EH (cell line): ENCODE measurements around the gene PHF19.

Experiments used
- DNase-seq: peaks from one replicate; pipeline ENCODE4 v3.0.0-alpha.2; 2015; ENCODE audit warnings: low read depth

PHF19 gene

GRCh38 chr9:120913647-120914264, 36.8 kb upstream of the PHF19 start:
- peak; percentile 23 for DNase-seq

- DNase-seq, result no peak
Measured at GRCh38 chr9:120912958-120913646, 36.1 kb upstream of the PHF19 start.

DNA sequence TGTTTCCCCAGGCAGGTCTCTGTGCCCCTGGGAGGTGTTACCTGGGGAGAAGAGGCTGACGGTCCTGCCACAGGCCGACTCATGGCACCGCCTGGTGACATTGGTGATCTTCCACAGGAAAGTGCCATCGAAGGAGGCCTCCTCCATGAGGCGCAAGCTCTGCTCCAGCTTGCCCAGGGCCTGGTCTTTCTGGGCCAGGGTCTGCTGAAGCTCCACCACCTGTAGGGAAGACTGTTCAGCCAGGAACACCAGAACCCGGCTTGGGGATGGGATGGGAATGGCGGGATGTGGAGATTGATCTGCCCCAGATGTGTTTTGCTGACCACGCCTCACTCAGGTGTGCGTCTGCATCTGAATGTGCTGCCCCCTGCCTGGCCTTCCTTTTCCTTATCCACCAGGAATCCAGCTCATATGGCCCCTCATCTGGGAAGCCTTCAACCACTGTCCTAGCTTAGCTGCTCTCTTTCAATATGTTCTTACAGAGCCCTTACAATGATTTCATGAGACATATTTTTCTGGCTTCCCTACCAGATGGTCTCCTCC, 34.4 kb upstream of the PHF19 start:
- no peak for DNase-seq

GRCh38 chr9:120910643-120911042, 33.7 kb upstream of the PHF19 start:
- no peak for DNase-seq

DNA sequence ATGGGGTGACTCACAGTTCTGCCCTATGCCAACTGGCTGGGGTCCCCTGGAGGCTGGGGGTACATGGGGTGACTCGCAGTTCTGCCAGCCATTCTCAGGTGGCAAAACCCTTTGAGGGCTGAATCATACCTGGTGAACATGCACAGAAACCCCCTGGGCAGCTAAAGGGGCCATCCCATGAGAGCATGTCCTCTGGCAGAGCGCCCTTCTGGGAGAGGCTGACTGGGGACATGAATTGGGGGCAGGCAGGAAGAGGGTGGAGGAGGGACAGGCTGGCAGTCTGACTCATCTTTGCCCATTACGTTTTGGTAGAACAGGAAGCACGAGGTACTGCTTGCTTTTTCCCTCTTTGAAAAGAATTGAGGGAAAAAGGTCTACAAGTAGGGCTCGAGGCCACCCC, 32.9 kb upstream of the PHF19 start:
- no peak for DNase-seq

DNA sequence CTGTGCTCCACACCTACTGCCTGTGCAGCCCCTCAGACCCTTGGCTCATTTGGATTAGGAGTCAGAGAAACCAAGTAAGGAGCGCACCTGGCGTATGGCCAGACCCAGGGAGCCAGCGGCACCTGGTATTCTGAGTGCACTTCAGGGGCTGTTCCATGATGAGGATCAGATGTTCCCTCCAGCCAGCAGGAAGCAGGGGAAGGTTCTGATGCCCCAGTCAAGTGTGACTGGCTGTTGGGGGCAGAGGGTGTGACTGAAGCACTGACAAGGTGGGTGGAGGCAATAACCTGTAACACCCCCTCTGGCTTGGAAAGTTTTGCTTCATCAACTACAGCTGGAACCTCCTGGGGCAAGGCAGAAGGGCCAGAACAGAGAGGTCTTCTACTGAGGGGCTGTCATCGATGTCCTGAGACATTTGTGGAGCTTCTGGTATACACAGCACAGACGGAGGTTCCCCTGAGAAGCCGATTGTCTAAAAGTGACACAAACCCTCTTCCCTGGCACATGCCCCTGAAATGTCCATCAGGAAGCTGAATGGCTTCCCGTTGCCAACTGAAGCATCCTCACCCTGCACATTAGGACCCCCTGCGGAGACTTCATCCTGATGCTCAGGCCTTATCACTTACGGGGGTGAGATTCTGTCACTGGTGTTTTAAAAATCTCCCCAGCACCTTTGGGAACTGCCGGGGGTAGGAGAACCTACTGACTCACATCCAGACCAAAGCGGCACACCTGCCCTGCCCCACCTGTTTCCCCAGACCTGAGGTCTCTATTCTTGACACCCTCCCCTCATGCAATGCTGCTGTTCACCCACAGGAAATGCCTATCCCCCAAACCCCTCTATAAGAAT, 28.6 kb upstream of the PHF19 start:
- no peak for DNase-seq

DNA sequence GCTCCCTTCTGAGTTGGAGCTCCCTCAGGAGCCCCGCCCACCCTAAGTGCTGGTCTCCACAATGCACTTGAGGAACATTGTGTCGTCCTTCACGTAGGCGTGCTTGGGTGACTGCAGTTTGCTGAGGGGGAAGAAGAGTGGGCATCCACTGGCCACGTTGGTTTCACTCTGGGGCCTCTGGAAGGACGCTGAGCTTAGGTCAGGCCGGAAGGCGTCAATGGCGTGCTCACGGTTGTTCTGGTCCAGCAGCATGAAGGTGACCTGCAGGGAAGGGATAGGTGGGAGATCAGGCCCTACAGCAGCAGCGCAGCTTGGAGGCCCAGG, 28.0 kb upstream of the PHF19 start:
- no peak for DNase-seq

DNA sequence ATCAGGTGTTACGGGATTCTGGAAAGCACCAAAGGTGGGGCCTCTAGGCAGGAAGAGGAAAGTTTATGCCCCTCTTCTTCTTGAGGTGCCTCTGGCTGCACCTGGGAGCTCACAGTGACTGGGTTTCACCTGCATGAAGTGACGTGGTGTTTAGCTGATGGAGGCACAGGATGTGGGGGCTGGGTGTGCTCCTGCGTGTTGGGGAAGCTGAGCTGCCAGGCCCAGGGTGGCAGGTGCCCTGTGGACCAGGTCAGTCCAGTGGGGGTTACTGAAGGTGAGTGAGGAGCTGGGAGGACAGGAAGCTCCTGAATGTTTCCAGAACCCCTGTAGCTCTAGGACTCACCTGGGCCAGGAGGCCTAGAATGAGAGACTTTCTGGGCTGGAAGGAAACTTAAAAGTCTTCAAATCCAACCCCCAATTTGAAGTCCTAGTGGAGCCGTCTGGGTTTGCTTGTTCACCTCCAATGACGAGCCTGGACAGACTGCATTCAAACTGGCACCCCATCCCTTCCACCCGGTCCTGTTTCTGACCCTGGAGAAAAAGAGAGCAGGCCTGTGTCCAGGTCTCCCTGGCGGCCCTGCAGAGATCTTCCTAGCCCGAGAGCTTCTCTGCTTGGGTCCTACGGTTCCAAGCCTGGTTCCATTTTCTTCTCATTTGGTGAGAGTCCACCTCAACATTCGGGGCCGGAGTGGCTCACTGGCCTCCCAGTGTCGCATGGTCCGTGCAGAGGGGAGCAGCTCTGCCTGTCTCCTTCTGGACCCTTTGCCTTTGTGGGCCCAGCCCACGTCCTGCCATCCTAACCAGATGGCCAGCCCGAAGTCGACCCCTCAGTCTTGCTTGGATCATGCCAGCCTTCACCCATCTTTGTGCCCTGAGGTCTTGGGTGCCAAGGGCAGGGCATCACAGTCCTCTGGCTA, 27.3 kb upstream of the PHF19 start:
- DNase-seq, result no peak

- DNase-seq, result no peak
Measured at GRCh38 chr9:120902569-120903535, 25.9 kb upstream of the PHF19 start.

- DNase-seq, result no peak
Measured at GRCh38 chr9:120901755-120902568, 25.0 kb upstream of the PHF19 start.

DNA sequence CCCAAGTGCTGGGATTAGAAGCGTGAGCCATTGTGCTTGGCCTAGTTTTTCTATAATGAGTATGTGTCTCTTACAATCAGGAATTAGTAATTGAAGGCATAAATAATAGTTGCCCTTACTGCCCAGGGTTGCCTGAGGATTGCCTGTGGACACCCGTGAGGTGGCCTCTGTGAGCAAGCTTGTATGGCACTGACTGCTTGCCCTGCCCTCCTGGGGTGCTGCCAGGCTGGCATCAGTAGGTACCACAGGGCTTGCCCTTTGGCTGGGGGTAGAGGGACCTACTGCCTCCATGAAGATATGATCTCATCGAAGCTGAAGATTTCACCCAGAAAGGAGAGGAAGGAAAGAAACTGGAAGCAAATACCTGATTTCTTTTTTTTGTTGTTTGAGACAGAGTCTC, 23.8 kb upstream of the PHF19 start:
- no peak for DNase-seq

GRCh38 chr9:120899490-120900068, 22.6 kb upstream of the PHF19 start:
- DNase-seq, result no peak

DNA sequence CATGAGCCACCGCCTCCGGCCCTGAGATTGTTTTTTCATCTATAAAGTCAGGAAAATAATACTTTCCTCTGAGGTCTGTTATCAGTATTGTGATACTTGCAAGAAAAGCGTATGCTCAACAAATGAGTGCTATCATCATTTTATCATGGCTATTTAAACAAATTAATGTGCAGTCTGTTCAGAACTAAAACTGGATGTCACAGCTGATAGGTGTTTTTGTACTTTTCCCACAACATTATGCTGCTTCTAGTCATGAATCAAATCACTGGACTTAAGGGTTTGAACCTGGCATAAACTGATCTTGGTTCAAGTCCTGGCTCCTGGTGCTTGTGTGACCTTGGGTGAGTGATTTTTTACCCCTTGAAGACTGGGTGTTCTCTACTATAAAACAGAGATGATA, 21.4 kb upstream of the PHF19 start:
- no peak for DNase-seq

GRCh38 chr9:120895951-120896350, 19.0 kb upstream of the PHF19 start:
- DNase-seq, result no peak

DNA sequence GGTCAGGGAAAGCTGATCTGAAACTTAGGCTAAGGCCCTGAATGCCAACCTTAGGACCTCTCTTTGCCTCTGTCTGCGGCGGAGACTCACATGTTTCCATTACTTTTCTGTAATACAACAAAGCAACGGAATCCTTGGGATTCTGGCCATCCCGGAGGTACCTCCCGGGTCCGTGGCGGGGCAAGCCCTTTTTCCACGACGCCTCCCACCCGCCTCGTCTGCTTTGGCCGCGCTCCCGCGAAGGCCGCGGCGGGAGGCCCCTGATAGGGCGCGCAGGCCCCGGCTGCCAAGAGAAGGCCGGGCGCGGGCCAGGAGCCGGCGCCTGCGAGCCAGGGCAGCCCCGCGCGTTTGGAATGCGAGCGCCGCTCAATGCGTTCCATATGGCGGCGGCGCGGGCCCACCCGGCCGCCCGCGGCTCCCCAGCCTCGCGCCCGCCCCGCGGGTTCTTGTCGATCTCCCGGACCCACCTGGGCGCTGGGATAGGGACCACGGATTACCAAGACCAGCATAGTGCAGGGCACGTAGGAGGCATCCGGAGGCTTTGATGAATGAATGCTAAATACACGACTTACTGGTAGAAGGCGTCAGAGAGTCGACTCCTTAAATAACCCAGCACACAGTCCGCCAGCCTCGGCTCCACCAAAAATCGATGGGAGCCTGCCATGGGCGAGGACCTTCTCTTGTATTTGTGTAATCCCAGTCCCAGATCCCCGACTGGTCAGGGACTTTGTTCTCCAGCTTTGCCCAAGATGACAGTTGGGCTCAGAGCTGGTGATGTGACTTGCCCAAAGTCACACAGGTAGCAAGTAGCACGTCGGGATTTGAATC, 17.5 kb upstream of the PHF19 start:
- peak; percentile 41 for DNase-seq

DNA sequence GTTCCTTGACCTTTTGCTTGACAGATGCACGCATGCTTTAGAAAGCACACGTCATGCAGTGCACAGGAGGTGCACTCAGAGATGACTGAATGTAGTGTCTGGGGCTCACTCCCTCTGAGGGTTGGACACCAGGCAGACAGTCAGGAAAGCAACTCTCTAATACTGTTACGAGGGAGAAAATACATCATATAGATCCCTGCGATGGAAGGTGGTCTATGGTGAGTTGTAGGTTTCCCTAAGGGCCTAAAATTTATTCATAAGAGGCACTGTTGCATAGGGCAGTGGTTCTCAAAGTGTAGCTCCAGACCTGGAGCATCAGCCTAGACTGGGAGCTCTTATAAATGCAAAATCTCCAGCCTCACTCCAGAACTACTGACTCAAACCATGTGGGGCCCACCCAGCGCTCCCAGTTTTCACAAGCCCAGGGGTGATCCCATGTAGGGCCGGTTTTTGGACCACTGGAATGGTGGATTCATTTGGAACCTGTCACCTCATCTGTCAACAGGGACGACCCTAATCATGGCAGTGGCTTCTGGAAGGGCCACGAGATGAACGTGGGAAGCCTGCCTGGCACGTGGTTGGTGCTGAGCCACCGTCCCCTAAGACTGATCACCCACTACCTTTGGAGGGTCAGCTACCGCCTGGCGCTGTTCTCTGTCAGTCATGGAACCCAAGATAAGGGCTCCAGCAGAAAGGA, 16.8 kb upstream of the PHF19 start:
- no peak for DNase-seq

- DNase-seq, result peak; percentile 76
Measured at GRCh38 chr9:120892748-120893610, 16.0 kb upstream of the PHF19 start.
